Measurements from ENCODE around the gene CFAP97. TPM values are rescaled to one million over a fixed set of nuclear protein-coding genes. Genes with fewer than 3 reads are reported as not detected.
"Not testable (repeated sequence)": the region's sequence is repeated elsewhere in the genome, so short reads cannot be mapped to it uniquely, and the experiment has no call there.

Gene CFAP97
- total RNA-seq, 1 donor, result 56.1 TPM

DNA sequence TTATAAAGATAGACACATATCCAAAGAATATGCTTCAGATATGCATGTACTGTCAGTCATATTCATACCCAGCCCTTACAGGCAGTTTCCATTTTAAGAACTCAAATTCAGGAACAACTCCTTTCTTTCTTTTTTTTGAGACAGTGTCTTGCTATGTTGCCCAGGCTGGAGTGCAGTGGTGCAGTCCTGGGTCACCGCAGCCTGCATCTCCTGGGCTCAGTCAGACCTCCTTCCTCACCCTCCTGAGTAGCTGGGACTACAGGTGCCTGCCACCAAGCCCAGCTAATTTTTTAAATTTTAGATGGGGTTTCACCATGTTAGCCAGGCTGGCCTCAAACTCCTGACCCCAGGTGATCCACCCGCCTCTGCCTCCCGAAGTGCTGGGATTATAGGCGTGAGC, 40.1 kb upstream of the CFAP97 start:
- TF ChIP-seq, protein P1, sequence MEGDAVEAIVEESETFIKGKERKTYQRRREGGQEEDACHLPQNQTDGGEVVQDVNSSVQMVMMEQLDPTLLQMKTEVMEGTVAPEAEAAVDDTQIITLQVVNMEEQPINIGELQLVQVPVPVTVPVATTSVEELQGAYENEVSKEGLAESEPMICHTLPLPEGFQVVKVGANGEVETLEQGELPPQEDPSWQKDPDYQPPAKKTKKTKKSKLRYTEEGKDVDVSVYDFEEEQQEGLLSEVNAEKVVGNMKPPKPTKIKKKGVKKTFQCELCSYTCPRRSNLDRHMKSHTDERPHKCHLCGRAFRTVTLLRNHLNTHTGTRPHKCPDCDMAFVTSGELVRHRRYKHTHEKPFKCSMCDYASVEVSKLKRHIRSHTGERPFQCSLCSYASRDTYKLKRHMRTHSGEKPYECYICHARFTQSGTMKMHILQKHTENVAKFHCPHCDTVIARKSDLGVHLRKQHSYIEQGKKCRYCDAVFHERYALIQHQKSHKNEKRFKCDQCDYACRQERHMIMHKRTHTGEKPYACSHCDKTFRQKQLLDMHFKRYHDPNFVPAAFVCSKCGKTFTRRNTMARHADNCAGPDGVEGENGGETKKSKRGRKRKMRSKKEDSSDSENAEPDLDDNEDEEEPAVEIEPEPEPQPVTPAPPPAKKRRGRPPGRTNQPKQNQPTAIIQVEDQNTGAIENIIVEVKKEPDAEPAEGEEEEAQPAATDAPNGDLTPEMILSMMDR (IDR thresholded peaks at IDR 0.05; ENCODE audit: insufficient read depth, low read depth, low read length), result no peak
- DNase-seq (ENCODE audit: low read depth), result no peak
- no peak overlapping the region for H3K4me3 ChIP-seq (ENCODE audit: low read depth, low read length)

- peak; percentile 28 for DNase-seq (ENCODE audit: low read depth)
- no peak overlapping the region for H3K4me3 ChIP-seq (ENCODE audit: low read depth, low read length)
- TF ChIP-seq, protein P1 (IDR thresholded peaks at IDR 0.05; ENCODE audit: insufficient read depth, low read depth, low read length), result no peak
These were observed 39.1 kb upstream of the CFAP97 start for GRCh38 chr4:185242749-185243533.

DNA sequence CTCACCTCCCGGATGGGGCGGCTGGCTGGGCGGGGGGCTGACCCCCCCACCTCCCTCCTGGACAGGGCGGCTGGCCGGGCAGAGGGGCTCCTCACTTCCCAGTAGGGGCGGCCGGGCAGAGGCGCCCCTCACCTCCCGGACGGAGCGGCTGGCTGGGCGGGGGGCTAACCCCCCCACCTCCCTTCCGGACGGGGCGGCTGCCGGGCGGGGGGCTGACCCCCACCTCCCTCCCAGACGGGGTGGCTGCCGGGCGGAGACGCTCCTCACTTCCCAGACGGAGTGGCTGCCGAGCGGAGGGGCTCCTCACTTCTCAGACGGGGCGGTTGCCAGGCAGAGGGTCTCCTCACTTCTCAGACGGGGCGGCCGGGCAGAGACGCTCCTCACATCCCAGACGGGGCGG, 36.7 kb upstream of the CFAP97 start:
- H3K4me3 ChIP-seq (ENCODE audit: low read depth, low read length); DNase-seq (ENCODE audit: low read depth): not testable (repeated sequence)

DNA sequence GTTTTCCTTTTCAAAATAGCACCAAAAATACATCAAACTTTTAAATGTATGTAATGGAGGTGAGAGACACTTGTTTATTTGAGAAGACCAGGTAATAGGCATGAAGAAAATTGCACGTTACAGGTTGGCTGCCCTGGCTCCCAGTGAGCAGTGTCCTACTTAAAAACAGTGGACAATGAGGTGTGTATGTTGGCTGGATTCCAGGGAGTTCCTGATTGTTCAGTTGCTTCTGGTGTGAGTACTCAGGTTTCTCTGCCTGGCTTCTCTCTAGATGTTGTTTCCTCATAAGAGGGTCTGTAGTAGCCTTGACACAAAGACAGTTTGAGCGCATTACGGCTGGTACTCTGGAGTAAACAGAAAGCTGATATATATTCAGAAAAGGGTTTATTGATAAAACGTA, 35.0 kb upstream of the CFAP97 start:
- TF ChIP-seq, protein P1 (IDR thresholded peaks at IDR 0.05; ENCODE audit: insufficient read depth, low read depth, low read length), result no peak
- no peak overlapping the region for H3K4me3 ChIP-seq (ENCODE audit: low read depth, low read length)
- peak; percentile 13 for DNase-seq (ENCODE audit: low read depth)

DNA sequence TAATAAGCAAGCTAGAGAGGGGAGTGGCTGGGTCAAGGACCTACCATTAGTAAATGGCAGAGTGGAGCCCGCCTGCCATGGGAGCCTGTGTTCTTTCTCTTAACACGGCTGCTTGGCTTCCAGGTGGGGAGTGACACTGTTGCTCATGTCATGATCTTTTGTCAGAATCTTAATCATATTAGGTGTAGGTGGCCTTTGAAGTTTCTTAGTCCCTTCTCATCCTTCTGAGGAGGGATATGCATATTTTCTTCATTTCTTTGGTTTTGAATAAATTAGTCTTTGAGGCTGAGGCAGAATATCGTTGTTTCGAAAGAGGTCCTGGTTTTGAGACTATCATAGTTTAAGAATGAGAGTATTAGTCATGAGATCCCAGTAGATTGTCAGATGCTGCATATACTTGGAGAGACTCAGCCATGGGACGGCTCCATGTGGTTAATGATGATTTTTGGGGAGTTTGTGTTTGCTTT, 34.4 kb upstream of the CFAP97 start:
- DNase-seq (ENCODE audit: low read depth), result peak; percentile 73
- no peak overlapping the region for H3K4me3 ChIP-seq (ENCODE audit: low read depth, low read length)
- TF ChIP-seq, protein P1 (IDR thresholded peaks at IDR 0.05; ENCODE audit: insufficient read depth, low read depth, low read length), result no peak

DNA sequence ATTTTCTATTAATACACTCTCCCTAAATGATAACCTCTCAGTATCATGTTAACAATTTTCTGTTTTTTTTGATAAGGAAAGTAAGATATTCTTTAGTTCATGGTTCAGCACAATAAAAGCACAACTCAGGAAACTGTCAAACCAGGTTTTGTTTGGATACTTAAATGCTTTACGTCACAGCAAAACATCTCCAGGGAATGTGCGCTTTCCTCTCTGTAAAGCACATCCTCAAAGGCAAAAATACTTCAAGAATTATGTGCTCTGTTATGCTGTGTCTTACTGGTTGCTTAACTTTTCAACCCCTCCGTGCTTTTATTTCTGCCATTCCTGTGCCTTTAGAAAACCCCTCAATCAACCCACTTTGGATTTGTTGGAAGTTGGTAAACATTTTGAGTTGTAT, 33.4 kb upstream of the CFAP97 start:
- no peak overlapping the region for H3K4me3 ChIP-seq (ENCODE audit: low read depth, low read length)
- TF ChIP-seq, protein P1 (IDR thresholded peaks at IDR 0.05; ENCODE audit: insufficient read depth, low read depth, low read length), result no peak
- peak; percentile 78 for DNase-seq (ENCODE audit: low read depth)

GRCh38 chr4:185235843-185236503, 32.2 kb upstream of the CFAP97 start:
- TF ChIP-seq, protein P1 (IDR thresholded peaks at IDR 0.05; ENCODE audit: insufficient read depth, low read depth, low read length), result no peak
- no peak overlapping the region for H3K4me3 ChIP-seq (ENCODE audit: low read depth, low read length)
- DNase-seq (ENCODE audit: low read depth), result peak; percentile 85

All from fibroblast of villous mesenchyme (primary cell).